ENCODE measurements around the gene PABPC3. TPM values are rescaled to one million over a fixed set of nuclear protein-coding genes. Genes with fewer than 3 reads are reported as not detected.

The PABPC3 gene
- total and polyA plus RNA-seq, 4 donors = 0.15 to 0.38 (median 0.19) TPM

DNA sequence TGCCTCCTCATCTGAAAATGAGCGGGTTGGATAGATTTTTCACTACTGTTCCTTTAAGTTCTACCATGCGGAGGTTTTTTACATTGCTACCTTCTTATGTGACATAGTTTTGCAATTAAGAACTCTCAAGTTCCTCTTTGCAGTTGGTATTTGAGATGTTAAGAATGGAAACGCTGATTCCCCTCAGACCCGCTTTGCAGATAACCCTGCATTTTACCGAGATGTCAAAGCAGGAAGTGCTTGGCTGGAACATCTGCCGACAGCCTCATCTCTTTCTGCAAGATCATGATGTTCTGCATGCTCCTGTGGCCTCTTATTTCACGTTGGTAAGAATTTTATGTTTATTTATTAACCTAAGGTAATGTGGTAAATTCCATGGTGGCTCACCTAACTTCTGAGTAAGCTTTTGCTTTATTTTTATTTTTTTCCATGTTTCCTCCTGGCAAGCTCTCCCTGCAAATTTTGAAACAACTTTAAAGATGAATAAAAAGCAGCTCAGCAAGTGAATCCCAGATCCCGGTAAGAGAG lies 22.5 kb downstream of the PABPC3 start:
- Histone ChIP-seq H3K27ac (ENCODE audit: low read depth in 1 of 2, low read length in 2 of 2) (no peak overlapping the region), H3K4me1 (ENCODE audit: control insufficient read depth in 1 of 2, insufficient read depth in 2 of 2, low read length in 2 of 2) (no peaks in the 10 kb centered on the region), H3K27me3 (ENCODE audit: control insufficient read depth in 1 of 2, insufficient read depth in 2 of 2, low read length in 1 of 2) (no peaks in the 10 kb centered on the region), H3K4me3 (ENCODE audit: low read length in 2 of 2) (no peak overlapping the region), H3K36me3 (ENCODE audit: control insufficient read depth in 1 of 2, insufficient read depth in 2 of 2, low read length in 1 of 2) (no peaks in the 10 kb centered on the region), H3K9me3 (ENCODE audit: control insufficient read depth, low read length) (peaks cover 1% of the 10 kb centered on the region)
- intact Hi-C loops (cut with DNase I) = loop anchor here in 1 of 2 donors (10.0 kb wide), 1 partner anchor 114 kb away; no protein-coding TSS in a partner anchor
- ATAC-seq (ENCODE audit: low FRiP score) (no peak), DNase-seq (no peak)
- 71% methylated on average over 8 of the region's 8 CpGs for WGBS, 2 donors

- DNase-seq = no peak
- intact Hi-C loops (cut with DNase I) = no loop called here
- no peaks in the 10 kb centered on the region for H3K36me3 ChIP-seq (ENCODE audit: control insufficient read depth in 1 of 2, insufficient read depth in 2 of 2, low read length in 1 of 2)
- no peak overlapping the region for H3K4me3 ChIP-seq (ENCODE audit: low read length in 2 of 2)
- ATAC-seq (ENCODE audit: low FRiP score) = no peak
- H3K27me3 ChIP-seq (ENCODE audit: control insufficient read depth in 1 of 2, insufficient read depth in 2 of 2, low read length in 1 of 2) = no peaks in the 10 kb centered on the region
- H3K27ac ChIP-seq (ENCODE audit: low read depth in 1 of 2, low read length in 2 of 2) = no peak overlapping the region
- no peaks in the 10 kb centered on the region for H3K4me1 ChIP-seq (ENCODE audit: control insufficient read depth in 1 of 2, insufficient read depth in 2 of 2, low read length in 2 of 2)
- H3K9me3 ChIP-seq (ENCODE audit: control insufficient read depth, low read length) = peaks cover 3% of the 10 kb centered on the region
- WGBS, 2 donors = 47 to 59% methylated on average over 3 of the region's 3 CpGs
These were observed 35.0 kb downstream of the PABPC3 start for GRCh38 chr13:25130944-25131343.

- 80 to 82% methylated on average over 6 of the region's 6 CpGs for WGBS, 2 donors
- ATAC-seq (ENCODE audit: low FRiP score) (no peak), DNase-seq (no peak)
- no peaks in the 10 kb centered on the region for H3K36me3 ChIP-seq (ENCODE audit: control insufficient read depth in 1 of 2, insufficient read depth in 2 of 2, low read length in 1 of 2)
- no peak overlapping the region for H3K4me3 ChIP-seq (ENCODE audit: low read length in 2 of 2)
- no peaks in the 10 kb centered on the region for H3K27me3 ChIP-seq (ENCODE audit: control insufficient read depth in 1 of 2, insufficient read depth in 2 of 2, low read length in 1 of 2)
- no peak overlapping the region for H3K27ac ChIP-seq (ENCODE audit: low read depth in 1 of 2, low read length in 2 of 2)
- H3K4me1 ChIP-seq (ENCODE audit: control insufficient read depth in 1 of 2, insufficient read depth in 2 of 2, low read length in 2 of 2) = no peaks in the 10 kb centered on the region
- intact Hi-C loops (cut with DNase I) = no loop called here
- H3K9me3 ChIP-seq (ENCODE audit: control insufficient read depth, low read length) = peaks cover 3% of the 10 kb centered on the region
These were observed 36.0 kb downstream of the PABPC3 start for GRCh38 chr13:25131881-25132420.

GRCh38 chr13:25132751-25133390 lies 36.9 kb downstream of the PABPC3 start:
- 54 to 56% methylated on average over 5 of the region's 5 CpGs for WGBS, 2 donors
- Histone ChIP-seq H3K4me1 (ENCODE audit: control insufficient read depth in 1 of 2, insufficient read depth in 2 of 2, low read length in 2 of 2) (no peaks in the 10 kb centered on the region), H3K9me3 (ENCODE audit: control insufficient read depth, low read length) (peaks cover 3% of the 10 kb centered on the region), H3K27me3 (ENCODE audit: control insufficient read depth in 1 of 2, insufficient read depth in 2 of 2, low read length in 1 of 2) (no peaks in the 10 kb centered on the region), H3K27ac (ENCODE audit: low read depth in 1 of 2, low read length in 2 of 2) (no peak overlapping the region), H3K4me3 (ENCODE audit: low read length in 2 of 2) (no peak overlapping the region), H3K36me3 (ENCODE audit: control insufficient read depth in 1 of 2, insufficient read depth in 2 of 2, low read length in 1 of 2) (no peaks in the 10 kb centered on the region)
- intact Hi-C loops (cut with DNase I) = no loop called here
- no peak for ATAC-seq (ENCODE audit: low FRiP score)
- no peak for DNase-seq

DNA sequence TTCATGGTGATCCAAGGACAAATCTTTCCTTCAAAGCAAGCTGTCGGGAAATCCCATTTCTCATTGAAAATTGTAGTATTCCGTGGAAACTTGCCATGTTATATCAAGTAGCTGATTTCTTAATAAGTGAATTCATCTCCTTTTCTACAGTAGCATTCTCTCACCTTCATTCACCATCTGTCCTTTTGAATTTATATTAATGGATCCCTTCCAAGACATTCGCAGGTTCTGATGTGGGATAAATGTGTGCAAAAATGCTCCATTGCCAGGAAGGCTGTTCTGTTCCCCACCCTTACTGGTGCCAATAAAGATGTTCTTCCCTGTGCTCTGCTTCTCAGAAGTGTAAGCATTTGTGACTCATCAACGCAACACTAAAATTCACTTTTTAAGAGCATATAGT lies 40.0 kb downstream of the PABPC3 start:
- ATAC-seq (ENCODE audit: low FRiP score) (no peak), DNase-seq (no peak)
- 88 to 89% methylated on average over 4 of the region's 4 CpGs for WGBS, 2 donors
- Histone ChIP-seq H3K4me3 (ENCODE audit: low read length in 2 of 2) (no peak overlapping the region), H3K4me1 (ENCODE audit: control insufficient read depth in 1 of 2, insufficient read depth in 2 of 2, low read length in 2 of 2) (no peaks in the 10 kb centered on the region), H3K36me3 (ENCODE audit: control insufficient read depth in 1 of 2, insufficient read depth in 2 of 2, low read length in 1 of 2) (no peaks in the 10 kb centered on the region), H3K27ac (ENCODE audit: low read depth in 1 of 2, low read length in 2 of 2) (no peak overlapping the region), H3K9me3 (ENCODE audit: control insufficient read depth, low read length) (peaks cover 3% of the 10 kb centered on the region), H3K27me3 (ENCODE audit: control insufficient read depth in 1 of 2, insufficient read depth in 2 of 2, low read length in 1 of 2) (no peaks in the 10 kb centered on the region)
- intact Hi-C loops (cut with DNase I) = no loop called here

GRCh38 chr13:25136880-25137787 lies 41.2 kb downstream of the PABPC3 start:
- no peaks in the 10 kb centered on the region for H3K36me3 ChIP-seq (ENCODE audit: control insufficient read depth in 1 of 2, insufficient read depth in 2 of 2, low read length in 1 of 2)
- no peak overlapping the region for H3K27ac ChIP-seq (ENCODE audit: low read depth in 1 of 2, low read length in 2 of 2)
- WGBS, 2 donors = 22 to 23% methylated on average over 15 of the region's 15 CpGs
- peaks cover 3% of the 10 kb centered on the region for H3K9me3 ChIP-seq (ENCODE audit: control insufficient read depth, low read length)
- intact Hi-C loops (cut with DNase I) = no loop called here
- no peaks in the 10 kb centered on the region for H3K27me3 ChIP-seq (ENCODE audit: control insufficient read depth in 1 of 2, insufficient read depth in 2 of 2, low read length in 1 of 2)
- ATAC-seq (ENCODE audit: low FRiP score) = no peak
- DNase-seq = no peak
- H3K4me3 ChIP-seq (ENCODE audit: low read length in 2 of 2) = no peak overlapping the region
- H3K4me1 ChIP-seq (ENCODE audit: control insufficient read depth in 1 of 2, insufficient read depth in 2 of 2, low read length in 2 of 2) = no peaks in the 10 kb centered on the region

GRCh38 chr13:25137788-25138115 lies 41.8 kb downstream of the PABPC3 start:
- intact Hi-C loops (cut with DNase I) = no loop called here
- no peaks in the 10 kb centered on the region for H3K4me1 ChIP-seq (ENCODE audit: control insufficient read depth in 1 of 2, insufficient read depth in 2 of 2, low read length in 2 of 2)
- WGBS, 2 donors = 79 to 83% methylated on average over 3 of the region's 3 CpGs
- H3K9me3 ChIP-seq (ENCODE audit: control insufficient read depth, low read length) = peaks cover 3% of the 10 kb centered on the region
- H3K4me3 ChIP-seq (ENCODE audit: low read length in 2 of 2) = no peak overlapping the region
- no peaks in the 10 kb centered on the region for H3K27me3 ChIP-seq (ENCODE audit: control insufficient read depth in 1 of 2, insufficient read depth in 2 of 2, low read length in 1 of 2)
- no peak for DNase-seq
- no peak overlapping the region for H3K27ac ChIP-seq (ENCODE audit: low read depth in 1 of 2, low read length in 2 of 2)
- no peak for ATAC-seq (ENCODE audit: low FRiP score)
- no peaks in the 10 kb centered on the region for H3K36me3 ChIP-seq (ENCODE audit: control insufficient read depth in 1 of 2, insufficient read depth in 2 of 2, low read length in 1 of 2)

- intact Hi-C loops (cut with DNase I) = no loop called here
- ATAC-seq (ENCODE audit: low FRiP score) (no peak), DNase-seq (no peak)
These were observed 45.1 kb downstream of the PABPC3 start for GRCh38 chr13:25141042-25141441.

More at GRCh38 chr13:25141042-25141441, 45.1 kb downstream of the PABPC3 start:
- Histone ChIP-seq H3K27me3 (ENCODE audit: control insufficient read depth in 1 of 2, insufficient read depth in 2 of 2, low read length in 1 of 2) (no peaks in the 10 kb centered on the region), H3K4me3 (ENCODE audit: low read length in 2 of 2) (no peak overlapping the region), H3K36me3 (ENCODE audit: control insufficient read depth in 1 of 2, insufficient read depth in 2 of 2, low read length in 1 of 2) (no peaks in the 10 kb centered on the region), H3K4me1 (ENCODE audit: control insufficient read depth in 1 of 2, insufficient read depth in 2 of 2, low read length in 2 of 2) (no peaks in the 10 kb centered on the region), H3K27ac (ENCODE audit: low read depth in 1 of 2, low read length in 2 of 2) (no peak overlapping the region), H3K9me3 (ENCODE audit: control insufficient read depth, low read length) (peaks cover 2% of the 10 kb centered on the region)
- 79 to 84% methylated on average over 5 of the region's 5 CpGs for WGBS, 2 donors

Measured in aorta (tissue), 5 donors.